Left lung (tissue), 10 donors: Measurements from ENCODE around the gene TNFSF11. TPM values are rescaled to one million over a fixed set of nuclear protein-coding genes. Genes with fewer than 3 reads are reported as not detected.

Source experiments
- ATAC-seq: fragments of 200-7000 bp; cut with Tn5 transposase; one replicate; pipeline ENCODE4 v1.9.1; 2020; ENCODE audit warnings: moderate library complexity
- DNase-seq, 4 donors: peaks; one replicate each; pipeline ENCODE4 v3.0.0-alpha.2; 2013 to 2020
- H3K27ac ChIP-seq, 2 donors: fragments of 200-600 bp; sonication (generic) in 1 of 2; one replicate each; pipeline versions ENCODE4 v1.5.0 to v1.8.0; 2020 to 2021
- H3K27me3 ChIP-seq, 2 donors: fragments of 200-600 bp; sonication (generic) in 1 of 2; one replicate each; pipeline versions ENCODE4 v1.5.0 to v1.8.0; 2020 to 2021
- H3K36me3 ChIP-seq, 2 donors: fragments of 200-600 bp; sonication (generic) in 1 of 2; one replicate each; pipeline versions ENCODE4 v1.5.0 to v1.8.0; 2020 to 2021
- H3K4me1 ChIP-seq, 2 donors: fragments of 200-600 bp; one replicate each; pipeline ENCODE4 v1.8.0; 2021
- H3K4me3 ChIP-seq, 2 donors: fragments of 200-600 bp; sonication (generic) in 1 of 2; one replicate each; pipeline versions ENCODE4 v1.5.0 to v1.8.0; 2020 to 2021; ENCODE audit warnings: mild to moderate bottlenecking in 1 of 2
- H3K9me3 ChIP-seq, 2 donors: fragments of 200-600 bp; sonication (generic) in 1 of 2; one replicate each; pipeline versions ENCODE4 v1.5.0 to v1.8.0; 2020 to 2021
- CTCF ChIP-seq, 2 donors: fragments of 200-600 bp; sonication (generic) in 1 of 2; IDR thresholded peaks; one replicate each; pipeline versions ENCODE4 v1.5.0 to v1.8.0; 2021; ENCODE audit warnings: antibody characterized with exemption in 2 of 2
- intact Hi-C, 2 donors: fragments of 100-400 bp; cut with DNase I; formaldehyde crosslinking; loops; one replicate each; pipeline versions ENCODE4 v1.11.2 to v1.14.2; 2022
- polyA plus RNA-seq, 6 donors: library from polyadenylated mRNA; unstranded; fragments of 120-200 nt; gene quantifications; one replicate each; pipeline ENCODE4 v1.2.1, GENCODE V29; 2013; ENCODE audit not compliant: insufficient read length in 6 of 6
- total RNA-seq, 2 donors: library from RNA; stranded (reverse); fragmentation: NEBNext Ultra II Directional; extraction: Animal tissue kit (Norgen Biotek cat#: 25700); gene quantifications; one replicate each; pipeline ENCODE4 v1.2.1, GENCODE V29; 2021
- donor health status: DM: no; HTN: yes; CAD: no.
- donor health status: DM: no; HTN: no; CAD: no.

TNFSF11 gene
- total and polyA plus RNA-seq, 8 donors: 0.18 to 1.1 (median 0.45) TPM; not detected in 1

- TF ChIP-seq CTCF (IDR thresholded peaks at IDR 0.05): no peak
- ATAC-seq (no peak), DNase-seq (no peak)
- no peak overlapping the region for H3K4me3 ChIP-seq
- no peaks in the 10 kb centered on the region for H3K4me1 ChIP-seq
- H3K36me3 ChIP-seq: no peaks in the 10 kb centered on the region
- H3K27ac ChIP-seq: no peak overlapping the region
- peaks cover 0 to 8% of the 10 kb centered on the region in 2 donors for H3K27me3 ChIP-seq
- no peaks in the 10 kb centered on the region for H3K9me3 ChIP-seq
- intact Hi-C loops: no loop called here
Observed at GRCh38 chr13:42656958-42657357, 83.0 kb downstream of the TNFSF11 start.

Other genes starting within 250 kb of the TNFSF11 start
- gene FAM216B, start 207.4 kb downstream of the TNFSF11 start, total RNA-seq: 1 to 10 TPM in 1 of 2 donors, under 1 TPM in 1; 0.41 to 7.9 TPM
- 10 to 100 TPM in 4 of 6 donors, 1 to 10 TPM in 2; 1.9 to 17.5 (median 10.8) TPM for gene FAM216B, start 207.4 kb downstream of the TNFSF11 start, polyA plus RNA-seq